HFF-Myc (cell line): ENCODE data around the gene AIDA.
"Not testable (repeated sequence)": the region's sequence is repeated elsewhere in the genome, so short reads cannot be mapped to it uniquely, and the experiment has no call there.

Source experiments
- DNase-seq: peaks from one replicate; pipeline ENCODE4 v3.0.0-alpha.2; 2011; ENCODE audit warnings: low read depth; ENCODE audit errors: extremely low read depth
- H3K4me3 ChIP-seq: replicated peaks from 2 replicates; pipeline ENCODE4 v1.5.1; 2011; ENCODE audit warnings: low read depth, mild to moderate bottlenecking, control low read depth, low read length
- TF ChIP-seq, protein P1 (sequence below): IDR thresholded peaks from 2 replicates; pipeline ENCODE4 v1.5.1; 2012; ENCODE audit warnings: mild to moderate bottlenecking, low read depth, low read length, control low read depth; ENCODE audit errors: missing control alignments

AIDA gene

DNA sequence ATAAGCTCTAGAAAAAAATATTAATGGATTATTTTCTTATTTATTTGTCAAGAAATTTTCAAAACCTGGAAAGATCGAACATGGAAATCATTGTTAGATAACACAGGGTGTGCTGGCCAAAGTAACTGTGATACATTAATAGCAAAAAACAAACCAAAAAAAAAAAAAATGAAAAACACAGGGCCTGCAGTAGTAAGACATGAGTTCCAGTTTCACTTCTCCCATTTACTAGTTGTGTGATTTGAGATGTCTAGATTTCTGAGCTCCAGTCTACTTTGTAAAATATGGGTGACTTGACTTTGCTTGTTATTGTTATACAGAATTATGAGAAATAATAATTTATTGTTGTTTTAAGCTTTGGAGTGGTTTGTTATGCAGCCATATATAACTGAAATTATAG lies 38.4 kb upstream of the AIDA start:
- TF ChIP-seq, protein P1, sequence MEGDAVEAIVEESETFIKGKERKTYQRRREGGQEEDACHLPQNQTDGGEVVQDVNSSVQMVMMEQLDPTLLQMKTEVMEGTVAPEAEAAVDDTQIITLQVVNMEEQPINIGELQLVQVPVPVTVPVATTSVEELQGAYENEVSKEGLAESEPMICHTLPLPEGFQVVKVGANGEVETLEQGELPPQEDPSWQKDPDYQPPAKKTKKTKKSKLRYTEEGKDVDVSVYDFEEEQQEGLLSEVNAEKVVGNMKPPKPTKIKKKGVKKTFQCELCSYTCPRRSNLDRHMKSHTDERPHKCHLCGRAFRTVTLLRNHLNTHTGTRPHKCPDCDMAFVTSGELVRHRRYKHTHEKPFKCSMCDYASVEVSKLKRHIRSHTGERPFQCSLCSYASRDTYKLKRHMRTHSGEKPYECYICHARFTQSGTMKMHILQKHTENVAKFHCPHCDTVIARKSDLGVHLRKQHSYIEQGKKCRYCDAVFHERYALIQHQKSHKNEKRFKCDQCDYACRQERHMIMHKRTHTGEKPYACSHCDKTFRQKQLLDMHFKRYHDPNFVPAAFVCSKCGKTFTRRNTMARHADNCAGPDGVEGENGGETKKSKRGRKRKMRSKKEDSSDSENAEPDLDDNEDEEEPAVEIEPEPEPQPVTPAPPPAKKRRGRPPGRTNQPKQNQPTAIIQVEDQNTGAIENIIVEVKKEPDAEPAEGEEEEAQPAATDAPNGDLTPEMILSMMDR, result no peak
- DNase-seq, result no peak
- no peak overlapping the region for H3K4me3 ChIP-seq

DNA sequence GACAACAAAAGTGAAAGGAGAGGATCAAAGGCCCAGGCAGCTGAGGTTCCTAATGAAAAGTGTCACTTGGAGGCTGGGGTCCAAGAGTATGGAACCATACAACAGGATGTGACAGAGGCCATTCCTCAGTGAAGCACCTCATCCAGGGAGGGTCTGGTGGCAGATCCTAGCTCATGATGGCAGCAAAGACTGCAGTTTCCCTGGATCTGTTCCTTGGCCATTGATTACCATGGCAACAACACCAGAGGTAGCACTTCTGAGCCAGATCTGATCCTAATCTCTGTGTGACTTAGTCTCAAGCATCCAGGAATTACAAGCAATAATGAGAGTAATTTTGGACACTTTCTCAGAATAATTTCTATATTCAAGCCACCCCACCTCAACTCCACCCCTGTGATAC lies 37.6 kb upstream of the AIDA start:
- no peak for DNase-seq
- TF ChIP-seq, protein P1, result no peak
- H3K4me3 ChIP-seq, result no peak overlapping the region

DNA sequence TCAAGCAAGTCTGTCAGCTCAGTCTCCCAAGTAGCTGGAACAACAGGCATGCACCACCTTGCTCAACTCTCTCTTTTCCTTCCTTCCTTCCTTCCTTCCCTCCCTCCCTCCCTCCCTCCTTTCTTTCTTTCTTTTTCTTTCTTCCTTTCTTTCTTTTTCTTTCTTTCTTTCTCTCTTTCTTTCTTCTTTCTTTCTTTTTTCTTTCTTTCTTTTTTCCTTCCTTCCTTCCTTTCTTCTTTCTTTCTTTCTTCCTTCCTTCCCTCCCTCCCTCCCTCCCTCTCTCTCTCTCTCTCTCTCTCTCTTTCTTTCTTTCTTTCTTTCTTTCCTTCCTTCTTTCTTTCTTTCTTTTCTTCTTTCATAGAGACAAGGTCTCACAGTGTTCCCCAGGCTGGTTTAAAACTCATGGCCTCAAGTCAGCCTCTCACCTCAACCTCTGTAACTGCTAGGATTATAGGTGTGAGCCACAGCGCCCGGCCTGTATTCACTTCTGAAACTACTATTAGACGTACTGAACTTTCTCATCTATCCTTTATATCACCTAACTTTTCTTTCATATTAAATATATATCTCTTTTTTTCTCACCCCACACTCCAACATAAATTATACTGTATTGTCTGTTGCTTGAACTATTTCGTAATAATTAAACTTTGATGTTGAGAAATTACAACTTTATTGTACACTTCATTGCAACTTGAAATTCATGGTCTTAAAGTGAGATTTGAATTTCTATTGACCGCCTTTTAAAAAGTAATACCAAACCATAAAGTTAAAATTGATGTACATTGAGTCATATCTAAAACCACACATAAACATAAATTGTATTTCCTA lies 29.6 kb upstream of the AIDA start:
- not testable (repeated sequence) for DNase-seq, H3K4me3 ChIP-seq

DNA sequence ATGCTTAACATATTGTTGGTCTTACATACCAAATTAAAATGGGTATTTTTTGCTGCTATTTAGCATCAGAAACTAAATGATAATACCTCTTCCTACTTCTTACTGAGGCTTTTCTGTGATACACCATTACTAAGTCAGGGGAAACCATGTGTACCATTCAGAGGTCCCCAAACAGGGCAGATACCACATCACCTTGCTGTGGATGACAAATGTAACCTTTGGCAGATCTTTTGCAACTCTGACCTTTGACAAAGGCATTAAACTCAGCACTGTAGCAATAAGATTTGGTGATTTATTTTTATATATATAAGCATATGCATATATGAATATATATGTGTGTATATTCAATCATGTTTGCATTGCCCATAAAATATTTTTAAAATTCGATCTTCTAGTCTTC lies 27.6 kb upstream of the AIDA start:
- TF ChIP-seq, protein P1, result no peak
- no peak for DNase-seq
- no peak overlapping the region for H3K4me3 ChIP-seq

DNA sequence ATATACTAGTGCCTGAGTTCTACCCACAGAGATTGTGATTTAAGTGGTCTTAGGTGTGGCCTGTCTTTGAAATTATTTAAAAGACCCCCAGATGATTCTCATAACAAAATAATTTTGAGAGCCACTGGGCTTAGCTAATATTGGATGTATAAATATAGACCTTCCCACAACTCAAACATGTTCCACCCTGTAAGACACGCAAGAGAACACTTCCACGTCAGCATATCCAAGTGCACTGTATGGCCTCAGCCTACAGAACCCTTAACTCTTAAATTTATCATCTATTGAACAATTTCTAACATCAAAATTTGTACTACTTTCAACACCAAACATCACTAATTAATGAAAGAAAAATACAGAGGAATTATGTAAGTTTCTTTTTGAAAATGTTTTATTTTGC lies 27.2 kb upstream of the AIDA start:
- TF ChIP-seq, protein P1, result no peak
- no peak overlapping the region for H3K4me3 ChIP-seq
- no peak for DNase-seq

DNA sequence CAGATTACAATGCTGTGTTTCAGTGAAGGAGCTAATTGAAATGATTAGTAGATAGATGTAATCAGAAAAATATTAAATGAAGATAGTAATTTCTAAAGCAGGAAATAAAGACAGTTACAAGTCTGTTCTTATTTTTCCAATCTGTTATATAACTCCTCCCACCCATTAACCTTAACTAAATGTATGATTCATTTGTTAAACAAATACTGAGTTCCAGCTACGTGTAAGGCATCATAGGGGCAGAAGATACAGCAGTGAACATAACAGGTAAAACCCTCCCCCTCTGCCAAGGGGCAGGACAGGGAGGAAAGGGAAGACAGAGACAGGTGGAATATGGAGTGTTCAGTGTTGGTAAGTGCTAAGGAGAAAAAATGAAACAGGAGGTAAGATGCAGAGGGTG lies 24.7 kb upstream of the AIDA start, which contains the start of gene FAM177B:
Gene FAM177B, plus strand, starts transcription at position 231 of the 400 bp plus-strand sequence. CDS start 9,344 bp downstream, outside the sequence.
- TF ChIP-seq, protein P1, result no peak
- no peak within 1 kb of the TSS for H3K4me3 ChIP-seq
- DNase-seq, result no peak

DNA sequence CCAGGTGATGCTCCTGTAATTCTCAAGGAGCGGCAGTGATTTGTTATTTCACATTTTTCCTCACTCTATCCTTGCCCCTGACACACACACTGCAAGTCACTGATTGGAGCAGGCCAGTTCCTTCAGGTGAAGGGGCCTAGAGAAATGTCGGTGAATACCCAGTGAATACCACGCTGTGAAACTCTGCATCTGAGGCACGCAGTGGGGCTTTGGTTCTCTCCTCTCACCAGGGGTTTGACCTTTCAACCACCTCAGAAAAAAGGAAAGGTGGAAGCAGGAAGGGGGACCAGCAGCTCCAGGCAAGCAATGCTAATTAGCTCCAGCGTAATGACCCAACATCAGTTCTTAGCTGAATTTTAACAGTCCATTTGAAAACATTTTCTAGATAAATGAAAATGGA lies 24.2 kb upstream of the AIDA start:
- DNase-seq, result no peak
- no peak overlapping the region for H3K4me3 ChIP-seq
- TF ChIP-seq, protein P1, result no peak
